ENCODE results near the gene C15orf40.

Gene C15orf40

GRCh38 chr15:83010709-83011270, 649 bp downstream of the C15orf40 start (continued):
- no peak for TF ChIP-seq ZNF433 (tag by site-specific recombination; IDR thresholded peaks at IDR 0.05; ENCODE audit: low read depth)
- no peak for TF ChIP-seq ZNF350 (tag by site-specific recombination; IDR thresholded peaks at IDR 0.05)
- no peak for TF ChIP-seq ZNF133 (tag by site-specific recombination; IDR thresholded peaks at IDR 0.05)
- no peak for TF ChIP-seq ZNF48 (tag by site-specific recombination; IDR thresholded peaks at IDR 0.05)
- TF ChIP-seq ZNF221 (tag by site-specific recombination; IDR thresholded peaks at IDR 0.05; ENCODE audit: borderline replicate concordance), result no peak
- no peak for TF ChIP-seq ZNF391 (tag by site-specific recombination; IDR thresholded peaks at IDR 0.05; ENCODE audit: borderline replicate concordance, low read depth)
- no peak; the same call in 1 of the 2 replicates for TF ChIP-seq KLF1 (tag by site-specific recombination; IDR thresholded peaks at IDR 0.05)
- no peak for TF ChIP-seq ZNF560 (tag by site-specific recombination; IDR thresholded peaks at IDR 0.05; ENCODE audit: borderline replicate concordance)
- TF ChIP-seq ZNF24 (tag by site-specific recombination; IDR thresholded peaks at IDR 0.05), result 0 out of 2 replicates have a peak, but pooled peaks have one; percentile 6
- TF ChIP-seq ZNF510 (tag by site-specific recombination; IDR thresholded peaks at IDR 0.05; ENCODE audit: insufficient replicate concordance), result no peak
- TF ChIP-seq ZNF423 (tag by site-specific recombination; IDR thresholded peaks at IDR 0.05), result no peak
- TF ChIP-seq ZNF311 (tag by site-specific recombination; IDR thresholded peaks at IDR 0.05; ENCODE audit: borderline replicate concordance), result no peak
- TF ChIP-seq ZNF214 (tag by site-specific recombination; IDR thresholded peaks at IDR 0.05; ENCODE audit: borderline replicate concordance), result no peak
- TF ChIP-seq SALL2 (tag by site-specific recombination; IDR thresholded peaks at IDR 0.05; ENCODE audit: borderline replicate concordance), result no peak
- no peak for TF ChIP-seq ZNF211 (tag by site-specific recombination; IDR thresholded peaks at IDR 0.05; ENCODE audit: low read depth)
- no peak for TF ChIP-seq ZNF514 (tag by site-specific recombination; IDR thresholded peaks at IDR 0.05)
- TF ChIP-seq ZNF701 (tag by site-specific recombination; IDR thresholded peaks at IDR 0.05), result no peak
- TF ChIP-seq, protein P1, sequence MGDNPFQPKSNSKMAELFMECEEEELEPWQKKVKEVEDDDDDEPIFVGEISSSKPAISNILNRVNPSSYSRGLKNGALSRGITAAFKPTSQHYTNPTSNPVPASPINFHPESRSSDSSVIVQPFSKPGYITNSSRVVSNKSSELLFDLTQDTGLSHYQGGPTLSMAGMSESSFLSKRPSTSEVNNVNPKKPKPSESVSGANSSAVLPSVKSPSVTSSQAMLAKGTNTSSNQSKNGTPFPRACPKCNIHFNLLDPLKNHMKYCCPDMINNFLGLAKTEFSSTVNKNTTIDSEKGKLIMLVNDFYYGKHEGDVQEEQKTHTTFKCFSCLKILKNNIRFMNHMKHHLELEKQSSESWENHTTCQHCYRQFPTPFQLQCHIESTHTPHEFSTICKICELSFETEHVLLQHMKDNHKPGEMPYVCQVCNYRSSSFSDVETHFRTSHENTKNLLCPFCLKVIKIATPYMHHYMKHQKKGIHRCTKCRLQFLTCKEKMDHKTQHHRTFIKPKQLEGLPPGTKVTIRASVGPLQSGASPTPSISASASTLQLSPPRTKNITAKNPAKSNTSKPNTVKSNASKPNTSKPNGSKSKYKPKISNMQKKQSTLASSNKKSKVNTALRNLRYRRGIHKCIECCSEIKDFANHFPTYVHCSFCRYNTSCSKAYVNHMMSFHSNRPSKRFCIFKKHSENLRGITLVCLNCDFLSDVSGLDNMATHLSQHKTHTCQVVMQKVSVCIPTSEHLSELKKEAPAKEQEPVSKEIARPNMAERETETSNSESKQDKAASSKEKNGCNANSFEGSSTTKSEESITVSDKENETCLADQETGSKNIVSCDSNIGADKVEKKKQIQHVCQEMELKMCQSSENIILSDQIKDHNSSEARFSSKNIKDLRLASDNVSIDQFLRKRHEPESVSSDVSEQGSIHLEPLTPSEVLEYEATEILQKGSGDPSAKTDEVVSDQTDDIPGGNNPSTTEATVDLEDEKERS (tag by site-specific recombination; IDR thresholded peaks at IDR 0.05), result peak; percentile 68
- TF ChIP-seq GLI2 (tag by site-specific recombination; IDR thresholded peaks at IDR 0.05; ENCODE audit: borderline replicate concordance, low read depth), result no peak
- TF ChIP-seq ZNF585B (tag by site-specific recombination; IDR thresholded peaks at IDR 0.05), result no peak
- TF ChIP-seq BCL11A (tag by site-specific recombination; IDR thresholded peaks at IDR 0.05; ENCODE audit: low read depth), result 0 out of 2 replicates have a peak, but pooled peaks have one; percentile 14
- no peak for TF ChIP-seq ZNF354C (tag by site-specific recombination; IDR thresholded peaks at IDR 0.05; ENCODE audit: borderline replicate concordance, low read depth)
- no peak for TF ChIP-seq SCRT1 (tag by site-specific recombination; IDR thresholded peaks at IDR 0.05; ENCODE audit: borderline replicate concordance)
- TF ChIP-seq ZNF624 (tag by site-specific recombination; IDR thresholded peaks at IDR 0.05), result no peak
- TF ChIP-seq TRIM28 (IDR thresholded peaks at IDR 0.05; ENCODE audit: borderline replicate concordance, low read length), result 0 out of 2 replicates have a peak, but pooled peaks have one; percentile 21
- TF ChIP-seq, protein P2, sequence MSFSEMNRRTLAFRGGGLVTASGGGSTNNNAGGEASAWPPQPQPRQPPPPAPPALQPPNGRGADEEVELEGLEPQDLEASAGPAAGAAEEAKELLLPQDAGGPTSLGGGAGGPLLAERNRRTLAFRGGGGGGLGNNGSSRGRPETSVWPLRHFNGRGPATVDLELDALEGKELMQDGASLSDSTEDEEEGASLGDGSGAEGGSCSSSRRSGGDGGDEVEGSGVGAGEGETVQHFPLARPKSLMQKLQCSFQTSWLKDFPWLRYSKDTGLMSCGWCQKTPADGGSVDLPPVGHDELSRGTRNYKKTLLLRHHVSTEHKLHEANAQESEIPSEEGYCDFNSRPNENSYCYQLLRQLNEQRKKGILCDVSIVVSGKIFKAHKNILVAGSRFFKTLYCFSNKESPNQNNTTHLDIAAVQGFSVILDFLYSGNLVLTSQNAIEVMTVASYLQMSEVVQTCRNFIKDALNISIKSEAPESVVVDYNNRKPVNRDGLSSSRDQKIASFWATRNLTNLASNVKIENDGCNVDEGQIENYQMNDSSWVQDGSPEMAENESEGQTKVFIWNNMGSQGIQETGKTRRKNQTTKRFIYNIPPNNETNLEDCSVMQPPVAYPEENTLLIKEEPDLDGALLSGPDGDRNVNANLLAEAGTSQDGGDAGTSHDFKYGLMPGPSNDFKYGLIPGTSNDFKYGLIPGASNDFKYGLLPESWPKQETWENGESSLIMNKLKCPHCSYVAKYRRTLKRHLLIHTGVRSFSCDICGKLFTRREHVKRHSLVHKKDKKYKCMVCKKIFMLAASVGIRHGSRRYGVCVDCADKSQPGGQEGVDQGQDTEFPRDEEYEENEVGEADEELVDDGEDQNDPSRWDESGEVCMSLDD (tag by site-specific recombination; IDR thresholded peaks at IDR 0.05), result peak; percentile 81
- TF ChIP-seq ZSCAN23 (tag by site-specific recombination; IDR thresholded peaks at IDR 0.05), result no peak
- TF ChIP-seq, protein P3, sequence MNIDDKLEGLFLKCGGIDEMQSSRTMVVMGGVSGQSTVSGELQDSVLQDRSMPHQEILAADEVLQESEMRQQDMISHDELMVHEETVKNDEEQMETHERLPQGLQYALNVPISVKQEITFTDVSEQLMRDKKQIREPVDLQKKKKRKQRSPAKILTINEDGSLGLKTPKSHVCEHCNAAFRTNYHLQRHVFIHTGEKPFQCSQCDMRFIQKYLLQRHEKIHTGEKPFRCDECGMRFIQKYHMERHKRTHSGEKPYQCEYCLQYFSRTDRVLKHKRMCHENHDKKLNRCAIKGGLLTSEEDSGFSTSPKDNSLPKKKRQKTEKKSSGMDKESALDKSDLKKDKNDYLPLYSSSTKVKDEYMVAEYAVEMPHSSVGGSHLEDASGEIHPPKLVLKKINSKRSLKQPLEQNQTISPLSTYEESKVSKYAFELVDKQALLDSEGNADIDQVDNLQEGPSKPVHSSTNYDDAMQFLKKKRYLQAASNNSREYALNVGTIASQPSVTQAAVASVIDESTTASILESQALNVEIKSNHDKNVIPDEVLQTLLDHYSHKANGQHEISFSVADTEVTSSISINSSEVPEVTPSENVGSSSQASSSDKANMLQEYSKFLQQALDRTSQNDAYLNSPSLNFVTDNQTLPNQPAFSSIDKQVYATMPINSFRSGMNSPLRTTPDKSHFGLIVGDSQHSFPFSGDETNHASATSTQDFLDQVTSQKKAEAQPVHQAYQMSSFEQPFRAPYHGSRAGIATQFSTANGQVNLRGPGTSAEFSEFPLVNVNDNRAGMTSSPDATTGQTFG (tag by site-specific recombination; IDR thresholded peaks at IDR 0.05; ENCODE audit: borderline replicate concordance), result no peak
- TF ChIP-seq, protein P4, sequence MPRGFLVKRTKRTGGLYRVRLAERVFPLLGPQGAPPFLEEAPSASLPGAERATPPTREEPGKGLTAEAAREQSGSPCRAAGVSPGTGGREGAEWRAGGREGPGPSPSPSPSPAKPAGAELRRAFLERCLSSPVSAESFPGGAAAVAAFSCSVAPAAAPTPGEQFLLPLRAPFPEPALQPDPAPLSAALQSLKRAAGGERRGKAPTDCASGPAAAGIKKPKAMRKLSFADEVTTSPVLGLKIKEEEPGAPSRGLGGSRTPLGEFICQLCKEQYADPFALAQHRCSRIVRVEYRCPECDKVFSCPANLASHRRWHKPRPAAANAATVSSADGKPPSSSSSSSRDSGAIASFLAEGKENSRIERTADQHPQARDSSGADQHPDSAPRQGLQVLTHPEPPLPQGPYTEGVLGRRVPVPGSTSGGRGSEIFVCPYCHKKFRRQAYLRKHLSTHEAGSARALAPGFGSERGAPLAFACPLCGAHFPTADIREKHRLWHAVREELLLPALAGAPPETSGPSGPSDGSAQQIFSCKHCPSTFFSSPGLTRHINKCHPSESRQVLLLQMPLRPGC (tag by site-specific recombination; IDR thresholded peaks at IDR 0.05), result peak; percentile 16; the same call in 1 of the 2 replicates
- no peak for TF ChIP-seq ZNF791 (tag by site-specific recombination; IDR thresholded peaks at IDR 0.05)
- no peak for TF ChIP-seq ZNF140 (tag by site-specific recombination; IDR thresholded peaks at IDR 0.05)
